Gastroesophageal sphincter (tissue), 4 donors: Measurements from ENCODE around the gene MANEAL. TPM values are rescaled to one million over a fixed set of nuclear protein-coding genes. Genes with fewer than 3 reads are reported as not detected.

Experiments
- ATAC-seq: fragments of 150-250 bp; one replicate; pipeline ENCODE4 v1.9.1; 2016; ENCODE audit warnings: mild to moderate bottlenecking, moderate library complexity
- H3K27ac ChIP-seq, 4 donors: fragments of 200-600 bp; sonication (generic) in 3 of 4; 1 replicate in 3 of 4; 2 replicates in 1 of 4; pipeline ENCODE4 v1.5.1; 2016 to 2019
- H3K27me3 ChIP-seq: fragments of 200-600 bp; sonication (generic); one replicate; pipeline ENCODE4 v1.5.1; 2019
- H3K36me3 ChIP-seq, 2 donors: fragments of 200-600 bp; sonication (generic); one replicate each; pipeline ENCODE4 v1.5.1; 2019; ENCODE audit warnings: control low read depth in 1 of 2
- H3K4me1 ChIP-seq, 3 donors: fragments of 200-600 bp; sonication (generic); 1 replicate in 2 of 3; 2 replicates in 1 of 3; pipeline ENCODE4 v1.5.1; 2016 to 2019; ENCODE audit warnings: control low read depth in 2 of 3
- H3K4me3 ChIP-seq, 2 donors: fragments of 200-600 bp; sonication (generic); one replicate each; pipeline ENCODE4 v1.5.1; 2019; ENCODE audit warnings: mild to moderate bottlenecking in 1 of 2, moderate library complexity in 1 of 2
- H3K9me3 ChIP-seq, 3 donors: fragments of 200-600 bp; sonication (generic); one replicate each; pipeline ENCODE4 v1.5.1; 2017 to 2019; ENCODE audit warnings: control low read depth in 2 of 3
- CTCF ChIP-seq, 4 experiments: fragments of 200-600 bp in 2 of 4; fragments of 450-650 bp in 2 of 4; sonication (generic) in 1 of 4; IDR thresholded peaks; one replicate each; pipeline ENCODE4 v1.5.1; 2017 to 2019; ENCODE audit warnings: antibody characterized with exemption in 4 of 4, mild to moderate bottlenecking in 2 of 4, moderate library complexity in 2 of 4
- EP300 ChIP-seq: sonication (generic); formaldehyde crosslinking; IDR thresholded peaks from one replicate; pipeline ENCODE4 v1.6.1; 2017; ENCODE audit warnings: antibody characterized with exemption, mild to moderate bottlenecking
- POLR2A ChIP-seq, 2 donors: fragments of 450-650 bp; IDR thresholded peaks; one replicate each; pipeline ENCODE4 v1.6.1; 2017; ENCODE audit warnings: antibody characterized with exemption in 2 of 2, mild to moderate bottlenecking in 2 of 2, moderate library complexity in 1 of 2
- POLR2AphosphoS5 ChIP-seq: sonication (generic); formaldehyde crosslinking; IDR thresholded peaks from one replicate; pipeline ENCODE4 v1.6.1; 2017; ENCODE audit warnings: antibody characterized with exemption
- WGBS, 2 donors: methylation state at CpG; one replicate each; pipeline ENCODE4 v1.1.5; 2018; ENCODE audit warnings: low coverage in 1 of 2; 5-methylcytosine and 5-hydroxymethylcytosine counted together
- total RNA-seq, 4 donors: library from RNA; depleted of rRNA; stranded (reverse); fragments of >200 nt; gene quantifications; one replicate each; pipeline ENCODE4 v1.1.0, GENCODE V29; 2016

The MANEAL gene
- total RNA-seq, 4 donors from 2014 or later, result 1.5 to 2.8 (median 2.7) TPM

- 85 to 87% methylated on average over 6 to 10 of the region's 10 CpGs for whole genome bisulfite sequencing, 2 donors
- H3K4me3 ChIP-seq, result no peak overlapping the region
- H3K36me3 ChIP-seq, result peaks cover 0 to 62% of the 10 kb centered on the region in 2 donors
These were observed 46.0 kb downstream of the MANEAL start for GRCh38 chr1:37839676-37840075.

DNA sequence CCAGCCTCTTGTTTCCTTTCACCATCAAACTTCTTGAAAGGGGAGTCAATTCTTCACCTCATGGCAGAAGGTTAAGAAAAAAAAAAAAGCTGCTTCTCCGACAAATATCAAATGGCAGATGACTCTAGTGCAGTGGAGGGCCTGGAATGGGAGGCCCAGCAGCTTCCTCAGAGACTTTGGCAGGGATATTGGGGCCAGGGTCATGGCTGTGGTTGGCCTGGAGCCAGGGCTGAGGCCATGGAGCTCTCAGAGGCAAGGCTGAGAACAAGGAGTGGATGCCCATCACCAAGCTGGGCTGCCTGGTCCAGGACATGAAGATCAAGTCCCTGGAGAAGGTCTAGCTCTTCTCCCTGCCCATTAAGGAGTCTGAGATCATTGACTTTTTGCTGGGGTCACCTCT lies 47.1 kb downstream of the MANEAL start:
- H3K9me3 ChIP-seq, result no peaks in the 10 kb centered on the region
- H3K36me3 ChIP-seq, result peaks cover 0 to 55% of the 10 kb centered on the region in 2 donors
- H3K4me1 ChIP-seq, result peaks cover 0 to 8% (median 0%) of the 10 kb centered on the region in 3 donors
- H3K27me3 ChIP-seq, result no peaks in the 10 kb centered on the region
- no peak overlapping the region for H3K4me3 ChIP-seq
- WGBS, 2 donors, result 57% methylated on average over 1 of the region's 1 CpG; no CpG with 5 or more reads in 1 of the 2 donors
- no peak overlapping the region for H3K27ac ChIP-seq
- no peak for ATAC-seq
- TF ChIP-seq EP300 (no peak), POLR2A (IDR thresholded peaks at IDR 0.05) (no peak), POLR2AphosphoS5 (no peak), CTCF (IDR thresholded peaks at IDR 0.05) (no peak)

More at GRCh38 chr1:37839676-37840075, 46.0 kb downstream of the MANEAL start:
- ATAC-seq, result no peak
- no peak for TF ChIP-seq POLR2A (IDR thresholded peaks at IDR 0.05)
- TF ChIP-seq CTCF (IDR thresholded peaks at IDR 0.05), result no peak
- TF ChIP-seq EP300, result no peak
- TF ChIP-seq POLR2AphosphoS5, result no peak
- Histone ChIP-seq H3K27me3 (no peaks in the 10 kb centered on the region), H3K4me1 (peaks cover 0 to 8% (median 0%) of the 10 kb centered on the region in 3 donors), H3K9me3 (no peaks in the 10 kb centered on the region), H3K27ac (no peak overlapping the region)

- 91% methylated on average over 1 of the region's 3 CpGs; no CpG with 5 or more reads in 1 of the 2 donors for WGBS, 2 donors
These were observed 48.0 kb downstream of the MANEAL start for GRCh38 chr1:37841652-37842051.

DNA sequence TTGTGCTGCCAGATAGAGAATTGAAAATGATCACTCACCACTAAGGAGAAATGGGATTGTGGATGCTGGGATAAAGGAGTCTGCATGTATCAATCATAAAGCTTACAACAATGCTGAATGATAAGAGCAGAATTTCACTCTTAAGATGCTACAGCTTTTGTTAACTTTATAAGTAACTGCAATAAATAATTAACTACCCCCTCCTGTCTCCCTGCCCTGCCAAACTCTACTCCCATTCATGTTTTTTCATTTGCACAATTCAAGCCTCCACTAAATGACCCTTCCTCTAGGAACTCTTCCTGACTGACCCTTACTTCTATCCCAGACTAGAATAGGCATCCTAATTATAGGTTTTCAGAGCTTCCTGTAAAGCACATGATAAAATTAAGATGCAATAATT lies 50.9 kb downstream of the MANEAL start:
- no peak for TF ChIP-seq CTCF (IDR thresholded peaks at IDR 0.05)
- no peak for TF ChIP-seq EP300
- no peak for TF ChIP-seq POLR2A (IDR thresholded peaks at IDR 0.05)
- TF ChIP-seq POLR2AphosphoS5, result no peak
- Histone ChIP-seq H3K27me3 (no peaks in the 10 kb centered on the region), H3K9me3 (no peaks in the 10 kb centered on the region), H3K4me1 (peaks cover 0 to 34% (median 0%) of the 10 kb centered on the region in 3 donors), H3K4me3 (no peak overlapping the region), H3K36me3 (peaks cover 0 to 37% of the 10 kb centered on the region in 2 donors), H3K27ac (no peak overlapping the region)
- ATAC-seq, result no peak

More at GRCh38 chr1:37841652-37842051, 48.0 kb downstream of the MANEAL start:
- TF ChIP-seq EP300, result no peak
- no peak for TF ChIP-seq POLR2A (IDR thresholded peaks at IDR 0.05)
- no peak for TF ChIP-seq CTCF (IDR thresholded peaks at IDR 0.05)
- Histone ChIP-seq H3K27ac (no peak overlapping the region), H3K9me3 (no peaks in the 10 kb centered on the region), H3K36me3 (peaks cover 0 to 46% of the 10 kb centered on the region in 2 donors), H3K27me3 (no peaks in the 10 kb centered on the region), H3K4me3 (no peak overlapping the region), H3K4me1 (peaks cover 0 to 13% (median 0%) of the 10 kb centered on the region in 3 donors)
- ATAC-seq, result no peak

DNA sequence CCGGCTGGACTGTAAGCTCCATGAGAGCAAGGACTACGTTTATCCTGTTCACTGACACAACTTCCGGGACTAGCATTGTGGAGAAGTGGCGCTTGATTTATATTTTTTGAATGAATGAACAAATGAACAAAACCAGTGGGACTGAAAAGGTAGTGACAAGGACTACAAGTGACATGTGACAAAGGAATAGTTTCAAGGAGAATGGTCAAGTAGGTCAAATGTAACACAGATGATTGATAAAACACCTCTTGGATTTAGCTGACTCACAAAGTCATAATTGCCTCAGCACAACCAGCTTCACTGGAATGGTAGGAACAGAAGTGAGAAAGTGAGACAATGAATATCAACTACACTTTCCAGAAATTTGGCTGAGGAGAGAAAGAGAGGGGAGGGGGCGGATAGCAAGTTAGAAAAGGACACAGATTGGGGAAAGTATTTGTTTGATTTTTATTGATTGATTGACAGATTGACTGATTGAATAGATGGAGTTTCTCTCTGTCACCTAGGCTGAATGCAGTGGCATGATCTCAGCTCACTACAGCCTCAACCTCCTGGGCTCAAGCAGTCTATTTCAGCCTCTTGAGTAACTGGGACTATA lies 51.5 kb downstream of the MANEAL start:
- H3K9me3 ChIP-seq, result no peaks in the 10 kb centered on the region
- no peak for TF ChIP-seq POLR2A (IDR thresholded peaks at IDR 0.05)
- no peak for TF ChIP-seq POLR2AphosphoS5
- no peak for TF ChIP-seq EP300
- no peak for TF ChIP-seq CTCF (IDR thresholded peaks at IDR 0.05)
- H3K27ac ChIP-seq, result no peak overlapping the region
- peaks cover 0 to 40% (median 0%) of the 10 kb centered on the region in 3 donors for H3K4me1 ChIP-seq
- H3K4me3 ChIP-seq, result no peak overlapping the region
- 80 to 89% methylated on average over 5 of the region's 5 CpGs for WGBS, 2 donors
- H3K36me3 ChIP-seq, result peaks cover 0 to 33% of the 10 kb centered on the region in 2 donors
- no peak for ATAC-seq
- no peaks in the 10 kb centered on the region for H3K27me3 ChIP-seq
